HFFc6 (cell line): Measurements from ENCODE around the gene TEKT1. TPM values are rescaled to one million over a fixed set of nuclear protein-coding genes. Genes with fewer than 3 reads are reported as not detected.

ENCODE experiments used
- DNase-seq: peaks from one replicate; pipeline ENCODE4 v3.0.0-alpha.2; 2018
- H3K27ac Mint-ChIP-seq: 2 replicates; pipeline ENCODE4 v1.8.0; 2020; ENCODE audit warnings: mild to moderate bottlenecking, mixed read lengths
- H3K27me3 Mint-ChIP-seq: 2 replicates; pipeline ENCODE4 v1.8.0; 2021; ENCODE audit warnings: mild to moderate bottlenecking, moderate library complexity, mixed read lengths; ENCODE audit not compliant: insufficient read depth
- H3K36me3 Mint-ChIP-seq: 2 replicates; pipeline ENCODE4 v1.8.0; 2021; ENCODE audit warnings: low read depth, mixed read lengths
- H3K4me1 Mint-ChIP-seq: 2 replicates; pipeline ENCODE4 v1.8.0; 2020; ENCODE audit warnings: low read depth, mixed read lengths
- H3K4me3 Mint-ChIP-seq: 2 replicates; pipeline ENCODE4 v1.8.0; 2020; ENCODE audit warnings: mild to moderate bottlenecking, moderate library complexity, mixed read lengths
- H3K9me3 Mint-ChIP-seq: 2 replicates; pipeline ENCODE4 v1.8.0; 2020; ENCODE audit warnings: mild to moderate bottlenecking, mixed read lengths
- CTCF ChIP-seq: fragments of 200-600 bp; sonication (generic); IDR thresholded peaks from 2 replicates; pipeline ENCODE4 v1.5.0; 2021; ENCODE audit warnings: antibody characterized with exemption, mild to moderate bottlenecking
- total RNA-seq, 6 experiments: library from RNA; stranded (reverse); fragmentation: NEBNext Ultra II Directional; extraction: Animal tissue kit (Norgen Biotek cat#: 25700); gene quantifications; 2 replicates in 1 of 6; 3 replicates in 5 of 6; pipeline ENCODE4 v1.2.3, GENCODE V29; 2021

Gene TEKT1
- total RNA-seq, 6 experiments from 2014 or later = not detected

- H3K4me1 Mint-ChIP-seq = 0 out of 2 replicates have a peak, but pooled peaks cover 6% of the 10 kb centered on the region
- H3K9me3 Mint-ChIP-seq = no peaks in the 10 kb centered on the region
- no peaks in the 10 kb centered on the region for H3K36me3 Mint-ChIP-seq
- H3K4me3 Mint-ChIP-seq = no peak overlapping the region
- TF ChIP-seq CTCF = peak; percentile 76
- peaks cover 36% of the 10 kb centered on the region for H3K27me3 Mint-ChIP-seq
- DNase-seq = no peak
- no peak overlapping the region for H3K27ac Mint-ChIP-seq
These were observed 31.0 kb downstream of the TEKT1 start for GRCh38 chr17:6800422-6801027.

GRCh38 chr17:6799738-6800137, 31.8 kb downstream of the TEKT1 start:
- Mint-ChIP-seq H3K4me3 (no peak overlapping the region), H3K27me3 (peaks cover 37% of the 10 kb centered on the region), H3K27ac (no peak overlapping the region), H3K9me3 (no peaks in the 10 kb centered on the region), H3K4me1 (0 out of 2 replicates have a peak, but pooled peaks cover 6% of the 10 kb centered on the region), H3K36me3 (no peaks in the 10 kb centered on the region)
- DNase-seq = no peak
- no peak for TF ChIP-seq CTCF

- Mint-ChIP-seq H3K4me1 (0 out of 2 replicates have a peak, but pooled peaks cover 6% of the 10 kb centered on the region), H3K4me3 (no peak overlapping the region), H3K27ac (no peak overlapping the region), H3K9me3 (no peaks in the 10 kb centered on the region), H3K27me3 (peaks cover 43% of the 10 kb centered on the region), H3K36me3 (no peaks in the 10 kb centered on the region)
- no peak for TF ChIP-seq CTCF
- no peak for DNase-seq
These were observed 33.7 kb downstream of the TEKT1 start for GRCh38 chr17:6797718-6798351.

- H3K4me1 Mint-ChIP-seq = 0 out of 2 replicates have a peak, but pooled peaks cover 6% of the 10 kb centered on the region
- no peak overlapping the region for H3K4me3 Mint-ChIP-seq
- no peak overlapping the region for H3K27ac Mint-ChIP-seq
- no peaks in the 10 kb centered on the region for H3K9me3 Mint-ChIP-seq
- peaks cover 45% of the 10 kb centered on the region for H3K27me3 Mint-ChIP-seq
- no peaks in the 10 kb centered on the region for H3K36me3 Mint-ChIP-seq
- no peak for TF ChIP-seq CTCF
- DNase-seq = peak; percentile 28
These were observed 34.5 kb downstream of the TEKT1 start for GRCh38 chr17:6796887-6797490.

GRCh38 chr17:6796017-6796886, 35.3 kb downstream of the TEKT1 start:
- DNase-seq = no peak

More at GRCh38 chr17:6796017-6796886, 35.3 kb downstream of the TEKT1 start:
- Mint-ChIP-seq H3K9me3 (no peaks in the 10 kb centered on the region), H3K4me3 (no peak overlapping the region), H3K27ac (no peak overlapping the region), H3K27me3 (peaks cover 47% of the 10 kb centered on the region), H3K4me1 (0 out of 2 replicates have a peak, but pooled peaks cover 6% of the 10 kb centered on the region), H3K36me3 (no peaks in the 10 kb centered on the region)
- no peak for TF ChIP-seq CTCF
